Right atrium auricular region (tissue), 2 donors: ENCODE data around the gene ZDHHC4. TPM values are rescaled to one million over a fixed set of nuclear protein-coding genes. Genes with fewer than 3 reads are reported as not detected.

Experiments used
- DNase-seq: peaks from one replicate; pipeline ENCODE4 v3.0.0-alpha.2; 2019; ENCODE audit warnings: low spot score
- H3K27ac ChIP-seq, 2 donors: fragments of 200-600 bp; sonication (generic); 1 replicate in 1 of 2; 2 replicates in 1 of 2; pipeline ENCODE4 v1.5.1; 2016 to 2019
- H3K27me3 ChIP-seq, 2 donors: fragments of 200-600 bp; sonication (generic); one replicate each; pipeline versions ENCODE4 v1.5.1 to v1.6.0; 2017 to 2019
- H3K36me3 ChIP-seq: fragments of 200-600 bp; sonication (generic); one replicate; pipeline ENCODE4 v1.5.1; 2016
- H3K4me1 ChIP-seq, 2 donors: fragments of 200-600 bp; sonication (generic); one replicate each; pipeline versions ENCODE4 v1.5.1 to v1.6.0; 2017 to 2019
- H3K4me3 ChIP-seq, 2 donors: fragments of 200-600 bp; sonication (generic); 1 replicate in 1 of 2; 2 replicates in 1 of 2; pipeline ENCODE4 v1.5.1; 2017 to 2019; ENCODE audit warnings: mild to moderate bottlenecking in 1 of 2, moderate library complexity in 1 of 2
- H3K9me3 ChIP-seq, 2 donors: fragments of 200-600 bp; sonication (generic); one replicate each; pipeline ENCODE4 v1.5.1; 2019
- CTCF ChIP-seq, 2 donors: fragments of 200-600 bp; sonication (generic); IDR thresholded peaks; one replicate each; pipeline ENCODE4 v1.5.1; 2019; ENCODE audit warnings: antibody characterized with exemption in 2 of 2
- total RNA-seq, 2 donors: library from RNA; depleted of rRNA; stranded (reverse); fragments of >200 nt; gene quantifications; one replicate each; pipeline ENCODE4 v1.1.0, GENCODE V29; 2016

Gene ZDHHC4
- total RNA-seq, 2 donors from 2014 or later = 37.5 to 48.4 TPM

- no peak overlapping the region for H3K27ac ChIP-seq
- DNase-seq = no peak
- H3K27me3 ChIP-seq = no peaks in the 10 kb centered on the region
- H3K4me1 ChIP-seq = no peaks in the 10 kb centered on the region
- no peaks in the 10 kb centered on the region for H3K36me3 ChIP-seq
- no peaks in the 10 kb centered on the region for H3K9me3 ChIP-seq
- no peak for TF ChIP-seq CTCF (IDR thresholded peaks at IDR 0.05)
- no peak overlapping the region for H3K4me3 ChIP-seq
Observed at GRCh38 chr7:6556196-6556595, 21.1 kb upstream of the ZDHHC4 start.

- no peak for DNase-seq
- H3K27me3 ChIP-seq = no peaks in the 10 kb centered on the region
- H3K36me3 ChIP-seq = no peaks in the 10 kb centered on the region
- H3K9me3 ChIP-seq = no peaks in the 10 kb centered on the region
- TF ChIP-seq CTCF (IDR thresholded peaks at IDR 0.05) = peak in 1 of 2 donors; percentile 40
- no peaks in the 10 kb centered on the region for H3K4me1 ChIP-seq
- no peak overlapping the region for H3K4me3 ChIP-seq
- no peak overlapping the region for H3K27ac ChIP-seq
Observed at GRCh38 chr7:6558837-6559236, 18.4 kb upstream of the ZDHHC4 start.

- Histone ChIP-seq H3K27ac (no peak overlapping the region), H3K4me3 (no peak overlapping the region), H3K9me3 (no peaks in the 10 kb centered on the region), H3K27me3 (no peaks in the 10 kb centered on the region), H3K4me1 (no peaks in the 10 kb centered on the region), H3K36me3 (no peaks in the 10 kb centered on the region)
- no peak for DNase-seq
- no peak for TF ChIP-seq CTCF (IDR thresholded peaks at IDR 0.05)
Observed at GRCh38 chr7:6559896-6560295, 17.4 kb upstream of the ZDHHC4 start.

- Histone ChIP-seq H3K9me3 (no peaks in the 10 kb centered on the region), H3K4me1 (no peaks in the 10 kb centered on the region), H3K27ac (no peak overlapping the region), H3K4me3 (no peak overlapping the region), H3K36me3 (no peaks in the 10 kb centered on the region), H3K27me3 (no peaks in the 10 kb centered on the region)
- TF ChIP-seq CTCF (IDR thresholded peaks at IDR 0.05) = no peak
- no peak for DNase-seq
Observed at GRCh38 chr7:6562106-6562505, 15.1 kb upstream of the ZDHHC4 start.

GRCh38 chr7:6563936-6564770 is 13.1 kb upstream of the ZDHHC4 start:
- no peak for DNase-seq
- H3K27ac ChIP-seq = no peak overlapping the region
- TF ChIP-seq CTCF (IDR thresholded peaks at IDR 0.05) = no peak
- no peaks in the 10 kb centered on the region for H3K9me3 ChIP-seq
- no peaks in the 10 kb centered on the region for H3K36me3 ChIP-seq
- H3K27me3 ChIP-seq = no peaks in the 10 kb centered on the region
- H3K4me1 ChIP-seq = no peaks in the 10 kb centered on the region
- no peak overlapping the region for H3K4me3 ChIP-seq

GRCh38 chr7:6565655-6566054 is 11.6 kb upstream of the ZDHHC4 start:
- no peak for DNase-seq
- no peak for TF ChIP-seq CTCF (IDR thresholded peaks at IDR 0.05)
- no peaks in the 10 kb centered on the region for H3K4me1 ChIP-seq
- H3K27ac ChIP-seq = no peak overlapping the region
- H3K27me3 ChIP-seq = no peaks in the 10 kb centered on the region
- no peak overlapping the region for H3K4me3 ChIP-seq
- H3K36me3 ChIP-seq = no peaks in the 10 kb centered on the region
- no peaks in the 10 kb centered on the region for H3K9me3 ChIP-seq
